Measurements from ENCODE around the gene GNG14.
A peak's percentile ranks its signal among the peaks of the same experiment; 100 is the strongest.

GNG14 gene

DNA sequence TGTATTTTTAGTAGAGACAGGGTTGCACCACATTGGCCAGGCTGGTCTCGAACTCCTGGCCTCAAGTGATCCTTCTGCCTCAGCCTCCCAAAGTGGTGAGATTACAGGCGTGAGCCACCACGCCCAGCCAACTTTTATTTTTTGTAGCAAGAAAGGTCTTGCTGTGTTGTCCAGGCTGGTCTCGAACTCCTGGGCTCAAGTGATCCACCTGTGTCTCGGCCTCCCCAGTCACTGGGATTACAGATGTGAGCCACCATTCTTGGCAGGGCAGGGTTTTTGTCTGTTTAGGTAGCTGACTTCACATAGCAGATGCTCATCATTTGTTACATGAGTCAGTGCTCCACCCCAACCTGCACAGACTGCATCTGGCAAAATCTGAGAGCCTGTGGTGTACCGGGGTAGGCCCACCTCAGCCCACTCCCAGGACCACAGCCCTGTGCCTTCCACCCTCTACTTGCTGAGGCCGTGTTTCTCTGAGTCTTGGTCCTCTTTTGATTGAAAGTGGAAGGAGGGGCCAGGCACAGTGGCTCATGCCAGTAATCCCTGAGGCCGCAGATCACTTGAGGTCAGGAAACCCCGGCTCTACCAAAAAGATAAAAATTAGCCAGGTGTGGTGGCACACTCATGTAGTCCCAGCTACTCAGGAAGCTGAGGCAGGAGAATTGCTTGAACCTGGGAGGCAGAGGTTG lies 40.1 kb downstream of the GNG14 start:
- Histone ChIP-seq H3K27ac (replicated peaks) (no peak overlapping the region), H3K4me3 (replicated peaks; ENCODE audit: insufficient read depth, low read length) (no peak overlapping the region), H3K27me3 (ENCODE audit: insufficient read depth, poor library complexity, severe bottlenecking) (no peaks in the 10 kb centered on the region)
- DNase-seq (ENCODE audit: low read depth in 1 of 2, low spot score in 1 of 2): no peak
- TF ChIP-seq SPI1 (IDR thresholded peaks at IDR 0.05; ENCODE audit: borderline replicate concordance, low read depth): no peak
- TF ChIP-seq, protein P1, sequence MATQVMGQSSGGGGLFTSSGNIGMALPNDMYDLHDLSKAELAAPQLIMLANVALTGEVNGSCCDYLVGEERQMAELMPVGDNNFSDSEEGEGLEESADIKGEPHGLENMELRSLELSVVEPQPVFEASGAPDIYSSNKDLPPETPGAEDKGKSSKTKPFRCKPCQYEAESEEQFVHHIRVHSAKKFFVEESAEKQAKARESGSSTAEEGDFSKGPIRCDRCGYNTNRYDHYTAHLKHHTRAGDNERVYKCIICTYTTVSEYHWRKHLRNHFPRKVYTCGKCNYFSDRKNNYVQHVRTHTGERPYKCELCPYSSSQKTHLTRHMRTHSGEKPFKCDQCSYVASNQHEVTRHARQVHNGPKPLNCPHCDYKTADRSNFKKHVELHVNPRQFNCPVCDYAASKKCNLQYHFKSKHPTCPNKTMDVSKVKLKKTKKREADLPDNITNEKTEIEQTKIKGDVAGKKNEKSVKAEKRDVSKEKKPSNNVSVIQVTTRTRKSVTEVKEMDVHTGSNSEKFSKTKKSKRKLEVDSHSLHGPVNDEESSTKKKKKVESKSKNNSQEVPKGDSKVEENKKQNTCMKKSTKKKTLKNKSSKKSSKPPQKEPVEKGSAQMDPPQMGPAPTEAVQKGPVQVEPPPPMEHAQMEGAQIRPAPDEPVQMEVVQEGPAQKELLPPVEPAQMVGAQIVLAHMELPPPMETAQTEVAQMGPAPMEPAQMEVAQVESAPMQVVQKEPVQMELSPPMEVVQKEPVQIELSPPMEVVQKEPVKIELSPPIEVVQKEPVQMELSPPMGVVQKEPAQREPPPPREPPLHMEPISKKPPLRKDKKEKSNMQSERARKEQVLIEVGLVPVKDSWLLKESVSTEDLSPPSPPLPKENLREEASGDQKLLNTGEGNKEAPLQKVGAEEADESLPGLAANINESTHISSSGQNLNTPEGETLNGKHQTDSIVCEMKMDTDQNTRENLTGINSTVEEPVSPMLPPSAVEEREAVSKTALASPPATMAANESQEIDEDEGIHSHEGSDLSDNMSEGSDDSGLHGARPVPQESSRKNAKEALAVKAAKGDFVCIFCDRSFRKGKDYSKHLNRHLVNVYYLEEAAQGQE (IDR thresholded peaks at IDR 0.05; ENCODE audit: insufficient replicate concordance, low read depth): no peak
- TF ChIP-seq, protein P2, sequence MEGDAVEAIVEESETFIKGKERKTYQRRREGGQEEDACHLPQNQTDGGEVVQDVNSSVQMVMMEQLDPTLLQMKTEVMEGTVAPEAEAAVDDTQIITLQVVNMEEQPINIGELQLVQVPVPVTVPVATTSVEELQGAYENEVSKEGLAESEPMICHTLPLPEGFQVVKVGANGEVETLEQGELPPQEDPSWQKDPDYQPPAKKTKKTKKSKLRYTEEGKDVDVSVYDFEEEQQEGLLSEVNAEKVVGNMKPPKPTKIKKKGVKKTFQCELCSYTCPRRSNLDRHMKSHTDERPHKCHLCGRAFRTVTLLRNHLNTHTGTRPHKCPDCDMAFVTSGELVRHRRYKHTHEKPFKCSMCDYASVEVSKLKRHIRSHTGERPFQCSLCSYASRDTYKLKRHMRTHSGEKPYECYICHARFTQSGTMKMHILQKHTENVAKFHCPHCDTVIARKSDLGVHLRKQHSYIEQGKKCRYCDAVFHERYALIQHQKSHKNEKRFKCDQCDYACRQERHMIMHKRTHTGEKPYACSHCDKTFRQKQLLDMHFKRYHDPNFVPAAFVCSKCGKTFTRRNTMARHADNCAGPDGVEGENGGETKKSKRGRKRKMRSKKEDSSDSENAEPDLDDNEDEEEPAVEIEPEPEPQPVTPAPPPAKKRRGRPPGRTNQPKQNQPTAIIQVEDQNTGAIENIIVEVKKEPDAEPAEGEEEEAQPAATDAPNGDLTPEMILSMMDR (IDR thresholded peaks at IDR 0.05; ENCODE audit: insufficient read depth, low read length): no peak
- 0 out of 2 replicates have a peak, but pooled peaks have one; percentile 12 for TF ChIP-seq POLR2AphosphoS5 (IDR thresholded peaks at IDR 0.05; ENCODE audit: low read depth)
- TF ChIP-seq GABPA (IDR thresholded peaks at IDR 0.05; ENCODE audit: low read depth): no peak

DNA sequence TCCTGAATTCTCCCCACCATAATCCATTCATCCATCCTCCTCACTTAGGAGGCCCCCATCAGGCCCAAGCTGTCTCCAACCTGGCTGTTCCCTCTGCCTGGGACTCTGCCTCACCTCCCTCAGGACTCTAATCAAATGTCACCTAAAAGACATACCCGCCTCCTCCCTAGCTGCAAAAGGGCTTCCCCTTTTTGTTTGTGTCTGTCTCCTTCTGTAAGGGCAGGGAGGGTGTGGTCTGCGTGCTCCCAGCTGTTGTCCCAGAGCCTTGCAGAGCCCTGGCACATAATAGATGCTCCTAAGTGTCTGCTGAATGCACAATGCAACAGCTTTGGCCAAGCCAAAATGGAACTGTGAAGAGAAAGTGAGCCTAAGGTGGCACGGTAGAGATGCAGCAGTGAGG lies 42.3 kb downstream of the GNG14 start:
- Histone ChIP-seq H3K4me3 (replicated peaks; ENCODE audit: insufficient read depth, low read length) (no peak overlapping the region), H3K27me3 (ENCODE audit: insufficient read depth, poor library complexity, severe bottlenecking) (no peaks in the 10 kb centered on the region), H3K27ac (replicated peaks) (no peak overlapping the region)
- DNase-seq (ENCODE audit: low read depth in 1 of 2, low spot score in 1 of 2): peak in 1 of 2 experiments; percentile 80
- TF ChIP-seq GABPA (IDR thresholded peaks at IDR 0.05; ENCODE audit: low read depth) (no peak), POLR2AphosphoS5 (IDR thresholded peaks at IDR 0.05; ENCODE audit: low read depth) (no peak), SPI1 (IDR thresholded peaks at IDR 0.05; ENCODE audit: borderline replicate concordance, low read depth) (peak; percentile 96)
- TF ChIP-seq, protein P1 (IDR thresholded peaks at IDR 0.05; ENCODE audit: insufficient replicate concordance, low read depth): no peak

DNA sequence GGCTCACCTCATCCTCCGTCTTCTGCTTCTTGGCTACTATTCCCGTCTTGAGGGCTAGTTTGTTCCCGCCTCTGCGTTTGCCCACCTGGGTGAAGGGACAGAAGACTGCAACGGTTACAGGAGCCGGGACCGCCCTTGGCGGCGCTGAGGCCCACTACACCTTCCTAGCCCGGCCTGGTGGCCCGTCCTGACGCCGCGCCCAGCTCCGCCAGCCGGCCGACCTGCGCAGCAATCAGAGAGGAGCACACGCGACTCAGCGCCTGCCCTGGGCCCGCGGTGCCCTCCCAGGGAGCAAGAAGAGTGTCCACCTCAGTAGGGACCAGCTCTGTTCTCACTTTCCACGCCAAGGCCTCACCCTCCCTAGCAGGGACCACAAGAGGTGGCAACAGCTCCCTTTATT lies 43.5 kb downstream of the GNG14 start:
- no peak overlapping the region for H3K4me3 ChIP-seq (replicated peaks; ENCODE audit: insufficient read depth, low read length)
- DNase-seq (ENCODE audit: low read depth in 1 of 2, low spot score in 1 of 2): no peak
- H3K27ac ChIP-seq (replicated peaks): no peak overlapping the region
- no peaks in the 10 kb centered on the region for H3K27me3 ChIP-seq (ENCODE audit: insufficient read depth, poor library complexity, severe bottlenecking)
- TF ChIP-seq, protein P1 (IDR thresholded peaks at IDR 0.05; ENCODE audit: insufficient replicate concordance, low read depth): no peak
- no peak for TF ChIP-seq GABPA (IDR thresholded peaks at IDR 0.05; ENCODE audit: low read depth)
- TF ChIP-seq, protein P2 (IDR thresholded peaks at IDR 0.05; ENCODE audit: insufficient read depth, low read length): no peak
- TF ChIP-seq POLR2AphosphoS5 (IDR thresholded peaks at IDR 0.05; ENCODE audit: low read depth): no peak

Data from HL-60 (cell line).